GM10847 (cell line): ENCODE data around the gene BLVRB.

Source experiments
- POLR2A ChIP-seq: IDR thresholded peaks from 2 replicates; pipeline ENCODE4 v1.6.1; 2011; ENCODE audit not compliant: insufficient read length; ENCODE audit errors: extremely low read depth

BLVRB gene

DNA sequence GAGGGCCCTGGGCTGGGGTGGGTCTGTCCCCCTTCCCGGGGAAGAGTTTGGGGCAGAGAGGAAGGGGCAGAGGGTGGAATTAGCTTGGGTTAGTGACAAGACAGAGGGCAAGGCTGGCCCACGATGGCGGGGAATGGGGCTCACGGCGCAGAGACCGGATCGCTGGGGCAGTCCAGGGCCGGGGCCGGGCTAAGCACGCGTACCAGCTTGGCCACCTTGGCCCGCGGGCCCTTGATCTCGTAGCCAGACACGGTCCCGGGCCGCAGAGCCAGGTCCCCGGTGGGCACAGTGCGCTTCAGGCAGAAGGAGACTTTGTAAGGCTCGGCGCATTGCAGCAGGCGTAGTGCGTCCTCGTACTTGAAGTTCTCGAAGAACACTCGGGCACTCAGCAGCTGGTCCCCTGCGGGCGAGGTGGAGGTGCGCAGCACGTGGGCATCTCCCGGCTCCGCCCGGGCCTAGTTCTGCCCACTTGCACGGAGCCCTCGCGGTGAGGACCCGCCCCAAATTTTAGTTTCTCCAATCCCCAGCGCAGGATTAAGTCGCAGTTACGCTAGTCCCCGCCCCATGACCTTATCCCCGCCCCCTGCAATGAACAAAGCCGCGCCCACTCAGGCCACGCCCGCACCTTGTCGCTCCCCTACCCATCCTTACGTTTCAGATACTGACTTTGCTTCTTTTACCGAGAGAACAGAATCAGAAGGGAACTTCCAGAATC is 67.0 kb downstream of the BLVRB start:
- no peak for TF ChIP-seq POLR2A
